GM21737 (cell line): ENCODE measurements around the gene YJEFN3.

Source experiments
- ATAC-seq: cut with Tn5 transposase; IDR thresholded peaks from one replicate; pipeline ENCODE4 v1.9.1; 2021; ENCODE audit warnings: mild to moderate bottlenecking, moderate library complexity; ENCODE audit not compliant: unreplicated experiment

Gene YJEFN3

DNA sequence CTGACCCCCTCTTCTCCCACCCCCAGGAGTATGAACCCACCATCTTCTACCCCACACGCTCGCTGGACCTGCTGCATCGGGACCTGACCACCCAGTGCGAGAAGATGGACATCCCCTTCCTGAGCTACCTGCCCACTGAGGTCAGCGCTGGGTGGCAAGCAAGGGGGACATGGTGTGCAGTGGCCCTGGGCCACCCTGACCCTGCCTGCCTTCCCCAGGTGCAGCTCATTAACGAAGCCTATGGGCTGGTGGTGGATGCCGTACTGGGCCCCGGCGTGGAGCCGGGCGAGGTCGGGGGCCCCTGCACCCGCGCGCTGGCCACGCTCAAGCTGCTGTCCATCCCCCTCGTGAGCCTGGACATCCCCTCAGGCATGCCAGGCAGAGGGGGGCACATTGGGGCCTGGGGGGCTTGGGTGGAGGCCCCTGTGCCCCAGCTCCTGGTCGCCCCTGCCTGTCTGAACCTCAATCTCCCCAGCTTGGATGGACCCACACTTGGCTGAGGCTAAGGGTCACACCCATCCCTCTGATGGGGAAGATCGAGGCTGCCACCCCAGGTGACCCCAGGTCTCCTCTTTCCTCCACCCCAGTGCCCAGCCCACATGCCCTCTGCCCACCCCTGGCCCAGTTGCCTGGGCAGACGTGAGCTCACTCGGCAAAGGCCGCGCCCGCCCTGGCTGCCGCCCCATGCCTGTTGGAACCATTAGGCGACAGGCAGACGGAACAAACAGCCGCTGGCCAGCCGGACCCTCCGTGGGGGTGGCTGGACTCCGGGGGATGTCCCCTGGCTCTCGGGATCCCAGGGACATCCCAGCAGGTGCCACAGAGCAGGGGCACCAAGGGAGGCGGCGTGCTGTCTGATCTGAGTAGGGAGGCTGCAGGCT, 6.8 kb downstream of the YJEFN3 start:
- ATAC-seq = no peak

- ATAC-seq = no peak
Observed at GRCh38 chr19:19537075-19538048, 8.7 kb downstream of the YJEFN3 start.

DNA sequence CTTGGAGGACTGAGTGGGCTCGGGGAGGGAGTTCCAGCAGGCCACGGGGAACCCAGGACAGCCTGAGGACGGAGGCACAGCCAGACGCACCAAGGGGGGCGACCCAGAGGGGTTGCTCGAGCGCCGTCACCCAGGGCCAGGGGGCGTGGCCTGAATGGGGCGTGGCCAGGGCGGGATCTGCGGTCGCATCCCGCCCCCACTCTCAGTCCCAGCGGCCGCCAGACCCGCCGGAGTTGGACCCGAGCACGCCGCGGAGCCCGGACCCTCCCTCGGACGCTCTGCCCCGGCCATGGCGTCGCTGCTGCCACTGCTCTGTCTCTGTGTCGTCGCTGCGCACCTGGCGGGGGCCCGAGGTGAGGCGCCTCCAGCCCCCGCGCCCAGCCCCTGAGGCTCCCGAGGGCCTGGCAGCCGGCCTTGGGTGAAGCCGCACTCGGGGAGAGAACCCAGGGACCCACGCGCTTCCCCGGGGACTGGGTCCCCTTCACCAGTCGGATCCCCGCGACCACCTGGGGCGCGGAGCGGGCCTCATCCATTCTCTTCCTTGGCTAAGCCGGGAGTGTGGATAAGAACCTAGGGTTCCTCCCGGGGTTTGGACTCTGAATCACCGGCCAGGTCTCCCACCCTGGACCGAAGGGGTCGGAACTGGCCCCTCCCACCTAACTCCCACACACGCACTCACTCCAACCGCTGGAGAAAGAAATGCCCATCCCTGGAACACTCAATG, 9.5 kb downstream of the YJEFN3 start, which contains the start of gene CILP2:
CILP2 (plus strand) TSS at position 205 of the 724 bp plus-strand sequence; CDS start at position 290, 85 bp downstream.
- ATAC-seq = no peak

- ATAC-seq = no peak
Observed at GRCh38 chr19:19538785-19539166, 10.1 kb downstream of the YJEFN3 start.

- no peak for ATAC-seq
Observed at GRCh38 chr19:19539698-19540063, 11.0 kb downstream of the YJEFN3 start.

DNA sequence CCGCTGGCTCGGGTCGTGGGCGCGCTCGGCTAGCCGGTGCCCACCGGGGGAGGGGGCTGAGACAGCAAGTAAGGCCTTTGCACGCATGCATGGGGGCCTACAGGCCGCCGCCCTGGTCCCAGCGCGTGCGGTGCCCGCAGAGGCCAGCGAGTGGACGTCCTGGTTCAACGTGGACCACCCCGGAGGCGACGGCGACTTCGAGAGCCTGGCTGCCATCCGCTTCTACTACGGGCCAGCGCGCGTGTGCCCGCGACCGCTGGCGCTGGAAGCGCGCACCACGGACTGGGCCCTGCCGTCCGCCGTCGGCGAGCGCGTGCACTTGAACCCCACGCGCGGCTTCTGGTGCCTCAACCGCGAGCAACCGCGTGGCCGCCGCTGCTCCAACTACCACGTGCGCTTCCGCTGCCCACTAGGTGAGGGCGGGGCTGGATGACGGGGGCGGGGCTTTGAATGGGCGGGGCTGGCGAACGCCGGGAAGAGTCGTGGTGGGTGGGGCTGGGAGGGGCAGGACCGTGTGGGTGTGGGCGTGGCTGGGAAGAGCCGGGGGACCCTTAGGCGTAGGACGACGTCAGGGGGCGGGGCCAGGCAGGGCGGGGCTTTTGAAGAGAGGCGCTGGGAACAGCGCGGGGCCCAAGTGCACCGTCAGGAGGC, 11.5 kb downstream of the YJEFN3 start:
- ATAC-seq = no peak

DNA sequence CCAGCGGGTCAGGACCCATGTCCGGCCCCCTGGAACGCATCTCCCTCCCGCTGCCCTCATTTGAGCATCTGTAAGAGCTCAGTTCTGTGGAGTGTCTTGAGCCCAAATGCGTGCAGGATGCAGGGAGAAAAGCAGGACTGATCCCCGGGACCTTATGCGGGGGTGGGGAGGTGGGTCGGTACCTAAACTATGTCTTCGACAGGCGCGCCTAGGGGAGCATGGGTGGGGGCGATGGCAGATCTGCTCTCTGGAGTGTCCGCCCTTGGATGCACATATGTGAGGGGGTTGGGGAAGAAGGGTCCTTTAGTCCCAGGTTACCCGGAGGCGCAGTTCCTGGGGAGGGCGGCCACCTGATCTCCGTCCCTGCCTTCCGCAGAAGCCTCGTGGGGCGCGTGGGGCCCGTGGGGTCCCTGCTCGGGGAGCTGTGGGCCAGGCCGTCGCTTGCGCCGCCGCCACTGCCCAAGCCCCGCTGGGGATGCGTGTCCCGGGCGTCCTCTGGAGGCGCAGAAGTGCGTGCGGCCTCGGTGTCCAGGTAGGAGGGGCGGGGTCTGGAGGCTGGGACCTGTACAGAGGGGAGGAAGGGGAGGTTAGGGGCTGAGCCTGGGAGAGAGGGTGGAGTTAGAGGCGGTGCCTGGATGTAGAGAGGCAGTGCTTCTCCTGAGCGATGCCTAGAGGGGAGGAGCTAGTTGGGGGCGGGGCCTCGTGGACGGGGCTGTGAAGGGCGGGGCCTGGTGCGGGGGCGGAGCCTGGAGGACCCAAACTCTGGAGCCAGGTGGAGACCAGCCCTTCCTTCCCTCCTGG, 12.2 kb downstream of the YJEFN3 start:
- ATAC-seq = no peak

GRCh38 chr19:19541616-19542015, 12.9 kb downstream of the YJEFN3 start:
- no peak for ATAC-seq

DNA sequence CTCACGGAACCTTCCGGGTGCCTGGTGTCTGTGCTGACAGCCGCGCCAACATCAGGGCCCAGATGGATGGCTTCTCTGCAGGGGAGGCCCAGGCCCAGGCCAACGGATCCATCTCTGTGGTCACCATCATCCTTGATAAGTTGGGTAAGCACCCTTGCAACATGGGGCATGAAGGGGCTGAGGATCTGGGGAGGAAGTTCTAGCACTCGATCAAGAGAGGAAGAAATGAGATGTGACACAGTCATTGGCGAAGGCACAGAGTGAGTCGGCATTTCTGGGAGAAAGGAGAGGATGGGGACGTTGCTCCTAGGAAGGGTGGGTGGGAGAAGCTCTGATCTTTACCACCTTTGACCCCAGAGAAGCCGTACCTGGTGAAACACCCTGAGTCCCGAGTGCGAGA, 13.8 kb downstream of the YJEFN3 start:
- ATAC-seq = no peak

GRCh38 chr19:19543101-19543500, 14.4 kb downstream of the YJEFN3 start:
- no peak for ATAC-seq

DNA sequence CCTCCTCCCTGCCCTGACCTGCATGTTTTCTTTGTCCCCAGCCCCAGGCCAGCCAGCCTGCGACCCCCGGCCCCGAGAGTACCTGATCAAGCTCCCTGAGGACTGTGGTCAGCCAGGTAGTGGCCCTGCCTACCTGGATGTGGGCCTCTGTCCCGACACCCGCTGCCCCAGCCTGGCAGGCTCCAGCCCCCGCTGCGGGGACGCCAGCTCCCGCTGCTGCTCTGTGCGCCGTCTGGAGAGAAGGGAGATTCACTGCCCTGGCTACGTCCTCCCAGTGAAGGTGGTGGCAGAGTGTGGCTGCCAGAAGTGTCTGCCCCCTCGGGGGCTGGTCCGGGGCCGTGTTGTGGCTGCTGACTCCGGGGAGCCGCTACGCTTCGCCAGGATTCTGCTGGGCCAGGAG, 14.9 kb downstream of the YJEFN3 start:
- no peak for ATAC-seq

GRCh38 chr19:19544257-19544953, 15.7 kb downstream of the YJEFN3 start:
- no peak for ATAC-seq

DNA sequence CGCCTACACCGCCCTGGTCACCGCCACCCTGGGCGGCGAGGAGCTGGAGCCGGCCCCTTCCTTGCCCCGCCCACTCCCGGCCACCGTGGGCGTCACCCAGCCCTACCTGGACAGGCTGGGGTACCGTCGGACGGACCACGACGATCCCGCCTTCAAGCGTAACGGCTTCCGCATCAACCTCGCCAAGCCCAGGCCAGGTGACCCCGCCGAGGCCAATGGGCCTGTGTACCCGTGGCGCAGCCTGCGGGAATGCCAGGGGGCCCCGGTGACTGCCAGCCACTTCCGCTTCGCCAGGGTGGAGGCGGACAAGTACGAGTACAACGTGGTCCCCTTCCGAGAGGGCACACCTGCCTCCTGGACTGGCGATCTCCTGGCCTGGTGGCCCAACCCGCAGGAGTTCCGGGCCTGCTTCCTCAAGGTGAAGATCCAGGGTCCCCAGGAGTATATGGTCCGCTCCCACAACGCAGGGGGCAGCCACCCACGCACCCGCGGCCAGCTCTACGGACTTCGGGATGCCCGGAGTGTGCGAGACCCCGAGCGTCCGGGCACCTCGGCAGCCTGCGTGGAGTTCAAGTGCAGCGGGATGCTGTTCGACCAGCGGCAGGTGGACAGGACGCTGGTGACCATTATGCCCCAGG, 16.4 kb downstream of the YJEFN3 start:
- no peak for ATAC-seq

GRCh38 chr19:19545707-19546106, 17.0 kb downstream of the YJEFN3 start:
- no peak for ATAC-seq

DNA sequence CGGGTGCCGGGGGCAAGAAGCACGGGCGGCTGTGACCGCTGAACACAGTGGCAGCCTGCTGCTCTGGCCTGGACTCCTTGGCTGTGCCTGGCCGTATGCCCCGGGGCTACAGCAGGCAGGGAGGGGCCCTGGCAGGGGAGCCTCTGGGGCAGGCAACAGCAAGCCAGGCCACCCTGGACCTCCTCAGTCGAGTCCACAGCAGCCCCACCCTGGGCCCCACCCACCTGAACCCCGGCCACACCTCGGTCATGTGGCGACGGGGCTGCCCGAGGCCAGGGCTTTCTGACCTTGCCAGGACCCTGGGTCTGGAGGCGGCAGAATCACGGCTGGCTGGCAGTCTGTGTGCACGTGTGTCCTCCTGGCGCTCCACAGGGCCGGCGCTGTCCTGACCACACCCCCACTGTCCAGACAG, 18.0 kb downstream of the YJEFN3 start:
- no peak for ATAC-seq

DNA sequence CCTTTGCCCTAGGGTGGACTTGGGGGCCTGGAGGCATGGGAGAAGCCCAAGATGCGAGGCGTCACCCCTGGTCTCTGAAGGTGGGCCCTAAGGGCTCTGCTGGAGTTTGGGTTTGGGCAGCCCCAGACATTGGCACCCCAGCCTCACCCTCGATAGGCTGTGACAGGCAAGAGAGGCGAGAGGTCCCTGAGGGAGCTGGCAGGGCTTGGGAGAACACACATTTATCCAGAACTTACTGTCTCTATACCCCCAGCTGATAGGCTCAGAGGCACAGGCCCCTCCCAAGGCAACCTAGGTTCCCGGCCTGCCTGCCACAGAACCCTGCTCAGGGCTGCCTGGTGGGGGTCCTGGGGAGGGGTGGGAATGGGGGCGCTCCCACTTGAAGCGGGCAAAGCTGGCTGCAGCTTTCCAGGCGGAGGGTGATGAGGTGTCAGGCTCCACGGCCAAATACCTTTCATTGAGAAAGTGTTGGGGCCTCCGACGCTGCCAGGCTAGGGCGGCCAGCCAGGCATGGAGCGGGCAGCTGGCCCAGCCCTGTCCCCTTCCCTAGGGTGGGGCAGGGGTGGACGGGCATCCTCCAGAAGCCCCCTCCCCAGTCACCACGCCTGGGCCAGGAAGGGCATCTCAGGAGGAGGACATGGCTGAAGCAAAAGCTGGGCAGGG, 19.1 kb downstream of the YJEFN3 start:
- no peak for ATAC-seq

DNA sequence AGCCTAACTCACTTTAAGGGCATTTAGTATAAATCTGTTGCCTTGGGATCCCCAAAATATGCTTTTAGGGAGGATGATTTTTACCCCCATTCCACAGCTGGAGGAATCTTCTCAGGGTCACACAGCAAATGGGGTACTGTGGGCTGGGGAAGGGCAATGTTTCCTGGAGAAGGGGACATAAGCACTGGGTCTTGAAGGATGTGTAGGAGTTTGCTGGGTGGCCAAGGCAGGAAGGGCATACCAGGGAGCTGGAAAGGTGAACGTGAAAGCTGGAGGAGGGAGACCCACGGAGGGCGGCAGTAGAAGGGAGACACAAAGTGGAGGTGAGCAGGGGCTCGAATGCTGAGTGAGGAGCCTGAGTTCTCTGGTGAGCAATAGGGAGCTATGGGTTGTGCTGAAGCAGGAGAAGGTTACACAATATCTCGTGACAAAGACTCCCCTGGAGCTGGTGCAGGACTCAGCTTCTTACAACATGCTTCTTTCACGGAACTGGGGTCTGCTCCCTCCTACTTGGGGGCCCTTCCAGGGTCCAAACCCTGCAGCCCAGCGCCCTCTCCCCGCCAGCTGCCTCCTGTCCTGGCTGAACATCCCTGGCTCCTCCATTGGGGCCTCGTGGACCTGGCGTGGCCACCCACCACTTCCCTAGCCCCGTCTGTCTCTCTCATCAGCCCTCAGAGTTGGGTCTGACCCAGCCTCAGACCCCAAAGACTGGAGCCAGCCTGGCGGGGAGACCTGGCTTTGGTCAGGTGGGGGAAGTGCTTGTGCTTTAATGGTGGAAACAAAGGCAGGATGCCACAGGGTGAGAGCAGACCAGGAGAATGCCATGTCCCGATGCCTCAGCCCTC, 20.4 kb downstream of the YJEFN3 start:
- no peak for ATAC-seq
